ENCODE measurements around the gene SF3B5. TPM values are rescaled to one million over a fixed set of nuclear protein-coding genes. Genes with fewer than 3 reads are reported as not detected.

Gene SF3B5
- total RNA-seq, 1 donor from 2014 or later = 98.0 TPM

DNA sequence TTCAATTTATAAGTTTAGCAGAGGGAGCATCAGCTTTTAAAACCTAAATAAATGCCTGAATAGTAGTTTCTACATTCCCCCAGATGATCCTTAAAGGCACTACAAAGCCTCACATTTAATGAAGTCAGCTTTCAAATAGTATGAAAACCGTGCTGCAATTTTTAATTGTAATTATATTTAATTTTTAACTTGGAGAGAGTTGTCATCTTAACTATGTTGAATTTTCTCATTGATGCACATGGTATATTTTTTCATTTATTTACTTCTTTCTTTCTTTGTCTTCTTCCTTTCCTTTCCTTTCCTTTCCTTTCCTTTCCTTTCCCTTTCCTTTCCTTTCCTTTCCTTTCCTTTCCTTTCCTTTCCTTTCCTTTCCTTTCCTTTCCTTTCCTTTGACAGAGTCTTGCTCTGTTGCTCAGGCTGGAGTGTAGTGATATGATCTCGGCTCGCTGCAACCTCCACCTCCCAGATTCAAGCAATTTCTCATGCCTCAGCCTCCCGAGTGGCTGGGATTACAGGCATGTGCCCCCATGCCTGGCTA lies 7.7 kb upstream of the SF3B5 start:
- no peak overlapping the region for H3K4me3 Mint-ChIP-seq (ENCODE audit: unreplicated experiment)
- TF ChIP-seq, protein P1, sequence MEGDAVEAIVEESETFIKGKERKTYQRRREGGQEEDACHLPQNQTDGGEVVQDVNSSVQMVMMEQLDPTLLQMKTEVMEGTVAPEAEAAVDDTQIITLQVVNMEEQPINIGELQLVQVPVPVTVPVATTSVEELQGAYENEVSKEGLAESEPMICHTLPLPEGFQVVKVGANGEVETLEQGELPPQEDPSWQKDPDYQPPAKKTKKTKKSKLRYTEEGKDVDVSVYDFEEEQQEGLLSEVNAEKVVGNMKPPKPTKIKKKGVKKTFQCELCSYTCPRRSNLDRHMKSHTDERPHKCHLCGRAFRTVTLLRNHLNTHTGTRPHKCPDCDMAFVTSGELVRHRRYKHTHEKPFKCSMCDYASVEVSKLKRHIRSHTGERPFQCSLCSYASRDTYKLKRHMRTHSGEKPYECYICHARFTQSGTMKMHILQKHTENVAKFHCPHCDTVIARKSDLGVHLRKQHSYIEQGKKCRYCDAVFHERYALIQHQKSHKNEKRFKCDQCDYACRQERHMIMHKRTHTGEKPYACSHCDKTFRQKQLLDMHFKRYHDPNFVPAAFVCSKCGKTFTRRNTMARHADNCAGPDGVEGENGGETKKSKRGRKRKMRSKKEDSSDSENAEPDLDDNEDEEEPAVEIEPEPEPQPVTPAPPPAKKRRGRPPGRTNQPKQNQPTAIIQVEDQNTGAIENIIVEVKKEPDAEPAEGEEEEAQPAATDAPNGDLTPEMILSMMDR (IDR thresholded peaks at IDR 0.05; ENCODE audit: partially characterized antibody, unreplicated experiment) = no peak
- H3K27me3 Mint-ChIP-seq (ENCODE audit: unreplicated experiment) = no peaks in the 10 kb centered on the region
- H3K9me3 Mint-ChIP-seq (ENCODE audit: unreplicated experiment) = no peaks in the 10 kb centered on the region
- no peaks in the 10 kb centered on the region for H3K4me1 Mint-ChIP-seq (ENCODE audit: low read depth, unreplicated experiment)
- no peak for DNase-seq
- H3K36me3 Mint-ChIP-seq (ENCODE audit: unreplicated experiment) = no peaks in the 10 kb centered on the region
- no peak overlapping the region for H3K27ac Mint-ChIP-seq (ENCODE audit: unreplicated experiment)

DNA sequence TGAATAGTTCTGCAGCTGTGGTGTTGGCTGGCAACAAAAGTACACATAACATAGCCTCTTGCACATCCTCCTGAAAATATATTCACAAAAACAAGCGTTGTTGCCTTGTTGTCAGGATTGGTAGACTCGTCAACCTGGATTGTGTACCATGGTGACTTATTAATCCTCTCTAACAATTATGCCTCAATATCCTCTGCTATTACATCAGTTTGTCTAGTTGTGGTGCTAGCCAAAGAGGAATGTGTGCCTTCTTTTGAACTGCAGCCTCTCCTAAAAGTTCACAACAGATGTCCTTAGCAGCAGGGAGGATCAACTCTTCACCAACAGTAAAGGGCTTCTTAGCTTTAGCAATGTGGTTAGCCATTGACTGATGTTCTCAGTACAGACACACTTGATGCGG lies 3.6 kb upstream of the SF3B5 start:
- H3K4me1 Mint-ChIP-seq (ENCODE audit: low read depth, unreplicated experiment) = peaks cover 6% of the 10 kb centered on the region
- no peak for DNase-seq
- H3K27me3 Mint-ChIP-seq (ENCODE audit: unreplicated experiment) = peaks cover 6% of the 10 kb centered on the region
- TF ChIP-seq, protein P1 (IDR thresholded peaks at IDR 0.05; ENCODE audit: partially characterized antibody, unreplicated experiment) = no peak
- H3K4me3 Mint-ChIP-seq (ENCODE audit: unreplicated experiment) = no peak overlapping the region
- H3K36me3 Mint-ChIP-seq (ENCODE audit: unreplicated experiment) = no peaks in the 10 kb centered on the region
- no peak overlapping the region for H3K27ac Mint-ChIP-seq (ENCODE audit: unreplicated experiment)
- H3K9me3 Mint-ChIP-seq (ENCODE audit: unreplicated experiment) = peaks cover 8% of the 10 kb centered on the region

DNA sequence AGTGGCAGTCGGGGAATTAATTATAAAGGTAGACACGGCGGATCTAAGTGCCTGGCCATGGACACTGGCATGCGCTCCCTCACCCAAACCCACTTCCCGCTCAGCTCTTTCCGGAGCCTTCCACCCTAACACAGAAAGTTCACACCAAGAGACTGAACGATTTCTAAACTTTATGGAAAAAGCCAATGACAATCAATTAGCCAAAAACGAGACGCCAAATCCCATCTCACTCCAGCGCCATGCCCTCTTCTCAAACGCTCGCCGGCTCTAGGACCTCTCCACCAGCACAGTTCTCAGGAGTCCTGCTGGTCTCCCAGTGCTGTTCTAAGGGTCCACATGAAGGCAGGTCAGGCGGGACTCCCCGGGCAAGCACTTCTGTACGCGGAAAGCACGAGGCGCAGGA lies 641 bp downstream of the SF3B5 start:
- Mint-ChIP-seq H3K4me1 (ENCODE audit: low read depth, unreplicated experiment) (peaks cover 7% of the 10 kb centered on the region), H3K9me3 (ENCODE audit: unreplicated experiment) (peaks cover 8% of the 10 kb centered on the region), H3K4me3 (ENCODE audit: unreplicated experiment) (peak overlapping the region; percentile 97), H3K27me3 (ENCODE audit: unreplicated experiment) (peaks cover 6% of the 10 kb centered on the region), H3K27ac (ENCODE audit: unreplicated experiment) (no peak overlapping the region), H3K36me3 (ENCODE audit: unreplicated experiment) (no peaks in the 10 kb centered on the region)
- TF ChIP-seq, protein P1 (IDR thresholded peaks at IDR 0.05; ENCODE audit: partially characterized antibody, unreplicated experiment) = no peak
- no peak for DNase-seq

DNA sequence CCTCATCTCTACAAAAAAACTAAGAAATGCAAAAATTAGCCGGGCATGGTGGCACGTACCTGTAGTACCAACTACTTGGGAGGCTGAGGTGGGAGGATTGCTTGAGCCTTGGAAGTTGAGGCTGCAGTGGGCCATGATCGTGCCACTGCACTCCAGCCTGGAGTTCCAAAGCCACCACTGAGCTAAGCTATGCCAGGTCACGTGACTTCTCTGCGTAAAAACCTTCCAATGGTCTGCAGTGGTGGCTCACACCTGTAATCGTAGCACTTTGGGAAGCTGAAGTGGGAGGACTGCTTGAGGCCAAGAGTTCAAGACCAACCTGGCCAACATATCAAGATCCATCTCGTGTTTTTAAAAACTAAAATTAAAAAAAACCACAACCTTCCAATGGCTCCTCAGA lies 1.7 kb downstream of the SF3B5 start:
- Mint-ChIP-seq H3K9me3 (ENCODE audit: unreplicated experiment) (peaks cover 8% of the 10 kb centered on the region), H3K4me1 (ENCODE audit: low read depth, unreplicated experiment) (peaks cover 7% of the 10 kb centered on the region), H3K27ac (ENCODE audit: unreplicated experiment) (no peak overlapping the region), H3K27me3 (ENCODE audit: unreplicated experiment) (peaks cover 6% of the 10 kb centered on the region), H3K4me3 (ENCODE audit: unreplicated experiment) (peak overlapping the region; percentile 97), H3K36me3 (ENCODE audit: unreplicated experiment) (no peaks in the 10 kb centered on the region)
- DNase-seq = no peak
- TF ChIP-seq, protein P1 (IDR thresholded peaks at IDR 0.05; ENCODE audit: partially characterized antibody, unreplicated experiment) = no peak

DNA sequence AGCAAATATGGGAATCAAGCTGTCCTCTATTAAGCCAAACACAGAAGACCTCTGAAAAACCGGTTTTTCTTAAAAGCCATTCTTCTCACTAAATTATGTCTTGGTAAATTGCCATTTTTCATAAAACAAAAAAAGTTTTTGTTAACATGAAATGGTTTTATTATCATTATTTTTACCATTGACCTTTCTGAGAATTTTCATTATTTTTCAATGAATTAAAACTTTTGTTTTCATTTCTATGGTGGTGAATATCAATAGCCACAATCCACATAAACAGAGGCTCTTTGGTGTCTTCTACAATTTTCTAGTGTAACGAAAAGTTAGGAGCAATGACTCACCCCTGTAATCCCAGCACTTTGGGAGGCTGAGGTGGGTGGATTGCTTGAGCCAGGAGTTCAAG lies 2.1 kb downstream of the SF3B5 start:
- Mint-ChIP-seq H3K4me3 (ENCODE audit: unreplicated experiment) (peak overlapping the region; percentile 71), H3K36me3 (ENCODE audit: unreplicated experiment) (no peaks in the 10 kb centered on the region), H3K27me3 (ENCODE audit: unreplicated experiment) (peaks cover 6% of the 10 kb centered on the region), H3K4me1 (ENCODE audit: low read depth, unreplicated experiment) (peaks cover 7% of the 10 kb centered on the region), H3K27ac (ENCODE audit: unreplicated experiment) (no peak overlapping the region), H3K9me3 (ENCODE audit: unreplicated experiment) (peaks cover 8% of the 10 kb centered on the region)
- TF ChIP-seq, protein P1 (IDR thresholded peaks at IDR 0.05; ENCODE audit: partially characterized antibody, unreplicated experiment) = no peak
- DNase-seq = no peak
